ENCODE measurements around the gene CATSPERB. TPM values are rescaled to one million over a fixed set of nuclear protein-coding genes. Genes with fewer than 3 reads are reported as not detected.

CATSPERB gene
- total RNA-seq, 1 donor from 2014 or later, result 5.6 TPM

DNA sequence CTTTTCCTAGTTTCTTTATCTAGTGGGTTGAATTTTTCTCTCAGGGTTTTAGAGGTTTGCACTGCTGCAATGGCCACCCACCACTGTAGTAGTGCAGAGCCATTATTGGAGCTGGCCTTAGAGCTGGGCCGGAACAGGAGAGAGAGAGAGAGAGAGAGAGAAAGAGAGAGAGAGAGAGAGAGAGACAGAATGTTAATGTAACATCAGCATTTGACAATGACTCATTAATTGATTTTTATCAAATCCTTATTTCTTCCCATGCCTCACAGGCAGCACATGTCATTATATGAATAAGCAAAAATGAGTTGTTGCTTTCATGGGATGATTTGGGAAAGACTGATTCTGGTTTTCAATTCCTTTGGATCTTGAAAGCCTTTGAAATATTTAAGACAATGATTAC, 145.5 kb downstream of the CATSPERB start:
- H3K4me3 Mint-ChIP-seq (ENCODE audit: low read depth), result no peak overlapping the region
- no peak for DNase-seq (ENCODE audit: low spot score, unreplicated experiment)
- H3K9me3 Mint-ChIP-seq (ENCODE audit: low read depth), result peaks cover 4% of the 10 kb centered on the region
- no peaks in the 10 kb centered on the region for H3K36me3 Mint-ChIP-seq (ENCODE audit: insufficient read depth)
- no peaks in the 10 kb centered on the region for H3K4me1 Mint-ChIP-seq (ENCODE audit: low read depth)
- peaks cover 3% of the 10 kb centered on the region for H3K27me3 Mint-ChIP-seq
- no peak overlapping the region for H3K27ac Mint-ChIP-seq
- TF ChIP-seq, protein P1, sequence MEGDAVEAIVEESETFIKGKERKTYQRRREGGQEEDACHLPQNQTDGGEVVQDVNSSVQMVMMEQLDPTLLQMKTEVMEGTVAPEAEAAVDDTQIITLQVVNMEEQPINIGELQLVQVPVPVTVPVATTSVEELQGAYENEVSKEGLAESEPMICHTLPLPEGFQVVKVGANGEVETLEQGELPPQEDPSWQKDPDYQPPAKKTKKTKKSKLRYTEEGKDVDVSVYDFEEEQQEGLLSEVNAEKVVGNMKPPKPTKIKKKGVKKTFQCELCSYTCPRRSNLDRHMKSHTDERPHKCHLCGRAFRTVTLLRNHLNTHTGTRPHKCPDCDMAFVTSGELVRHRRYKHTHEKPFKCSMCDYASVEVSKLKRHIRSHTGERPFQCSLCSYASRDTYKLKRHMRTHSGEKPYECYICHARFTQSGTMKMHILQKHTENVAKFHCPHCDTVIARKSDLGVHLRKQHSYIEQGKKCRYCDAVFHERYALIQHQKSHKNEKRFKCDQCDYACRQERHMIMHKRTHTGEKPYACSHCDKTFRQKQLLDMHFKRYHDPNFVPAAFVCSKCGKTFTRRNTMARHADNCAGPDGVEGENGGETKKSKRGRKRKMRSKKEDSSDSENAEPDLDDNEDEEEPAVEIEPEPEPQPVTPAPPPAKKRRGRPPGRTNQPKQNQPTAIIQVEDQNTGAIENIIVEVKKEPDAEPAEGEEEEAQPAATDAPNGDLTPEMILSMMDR (IDR thresholded peaks at IDR 0.05; ENCODE audit: unreplicated experiment), result no peak

DNA sequence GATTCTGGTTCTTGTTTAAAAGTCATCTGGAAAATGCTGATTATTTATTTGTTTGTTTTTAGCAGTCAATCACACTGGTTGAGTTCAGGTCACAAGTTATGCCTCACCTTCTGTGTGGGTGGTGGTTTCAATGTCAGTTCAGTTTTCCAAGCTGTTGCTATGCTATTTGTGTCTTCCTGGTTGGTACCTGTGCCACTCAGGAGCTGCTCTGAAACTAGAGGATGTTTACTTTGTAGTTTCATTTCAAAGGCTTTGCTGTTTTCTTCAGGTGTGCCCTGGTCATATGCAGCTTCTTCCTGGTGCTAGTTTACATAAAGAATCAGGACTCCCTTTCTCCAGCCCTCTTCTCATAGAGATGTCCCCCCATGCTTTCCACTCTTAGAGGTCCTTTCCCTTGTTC, 146.0 kb downstream of the CATSPERB start:
- H3K4me3 Mint-ChIP-seq (ENCODE audit: low read depth), result no peak overlapping the region
- no peaks in the 10 kb centered on the region for H3K4me1 Mint-ChIP-seq (ENCODE audit: low read depth)
- TF ChIP-seq, protein P1 (IDR thresholded peaks at IDR 0.05; ENCODE audit: unreplicated experiment), result no peak
- H3K27ac Mint-ChIP-seq, result no peak overlapping the region
- no peak for DNase-seq (ENCODE audit: low spot score, unreplicated experiment)
- H3K36me3 Mint-ChIP-seq (ENCODE audit: insufficient read depth), result no peaks in the 10 kb centered on the region
- H3K27me3 Mint-ChIP-seq, result peaks cover 8% of the 10 kb centered on the region
- peaks cover 4% of the 10 kb centered on the region for H3K9me3 Mint-ChIP-seq (ENCODE audit: low read depth)

DNA sequence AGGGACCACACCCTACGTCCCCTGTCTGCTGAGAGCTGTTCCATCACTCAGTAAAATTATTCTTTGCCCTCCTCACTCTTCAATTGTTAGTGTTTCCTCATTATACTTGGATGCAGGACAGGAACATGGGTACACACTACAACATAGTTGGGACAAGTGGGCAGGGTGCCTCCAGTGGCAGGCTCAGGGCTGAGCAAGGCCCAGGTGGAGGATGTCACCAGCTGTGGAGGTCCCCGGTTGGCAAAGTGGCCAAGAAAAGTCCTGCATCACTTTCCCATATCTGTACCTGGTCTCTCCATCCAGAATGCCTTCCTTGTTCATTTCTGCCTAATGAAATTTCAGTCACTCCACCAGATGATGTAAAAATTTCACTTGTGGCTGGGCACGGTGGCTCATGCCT, 149.1 kb downstream of the CATSPERB start:
- H3K36me3 Mint-ChIP-seq (ENCODE audit: insufficient read depth), result peaks cover 3% of the 10 kb centered on the region
- TF ChIP-seq, protein P1 (IDR thresholded peaks at IDR 0.05; ENCODE audit: unreplicated experiment), result no peak
- no peak overlapping the region for H3K27ac Mint-ChIP-seq
- H3K4me3 Mint-ChIP-seq (ENCODE audit: low read depth), result no peak overlapping the region
- H3K27me3 Mint-ChIP-seq, result peaks cover 18% of the 10 kb centered on the region
- H3K9me3 Mint-ChIP-seq (ENCODE audit: low read depth), result peaks cover 4% of the 10 kb centered on the region
- DNase-seq (ENCODE audit: low spot score, unreplicated experiment), result no peak
- H3K4me1 Mint-ChIP-seq (ENCODE audit: low read depth), result no peaks in the 10 kb centered on the region

DNA sequence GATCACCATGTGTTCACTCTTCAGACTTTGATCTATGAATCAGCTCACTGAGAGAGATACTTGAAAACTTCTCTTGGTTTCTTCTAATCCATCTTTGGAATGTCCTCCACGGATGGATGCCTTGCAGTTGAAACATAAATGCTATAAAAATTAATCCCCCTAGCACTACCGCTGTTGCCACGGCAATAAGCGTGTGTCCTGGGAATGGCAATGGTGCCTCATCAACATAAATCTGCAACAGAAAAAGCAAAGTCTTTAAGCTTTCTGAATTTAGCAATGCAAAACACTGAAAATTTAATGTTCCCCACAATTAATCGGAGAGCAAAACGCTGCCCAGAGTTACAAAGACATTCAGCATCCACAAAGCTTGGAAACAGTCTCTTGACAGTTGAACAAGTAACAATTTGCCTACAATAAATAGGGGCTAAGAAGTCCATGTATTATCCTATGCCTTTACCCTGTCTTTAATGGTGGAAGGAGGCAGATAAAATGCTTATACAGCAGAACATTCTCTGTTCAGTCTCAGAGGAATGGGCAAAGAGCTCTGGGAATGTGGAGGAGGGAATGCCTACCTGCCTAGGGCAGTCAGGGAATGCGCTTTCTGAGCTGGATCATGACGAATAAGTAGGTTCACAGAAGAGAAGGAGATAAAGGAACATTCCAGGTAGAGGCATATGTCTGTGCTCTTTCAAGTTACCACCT, 150.9 kb downstream of the CATSPERB start:
- Mint-ChIP-seq H3K9me3 (ENCODE audit: low read depth) (peaks cover 4% of the 10 kb centered on the region), H3K27ac (no peak overlapping the region), H3K27me3 (peaks cover 29% of the 10 kb centered on the region), H3K4me3 (ENCODE audit: low read depth) (no peak overlapping the region), H3K4me1 (ENCODE audit: low read depth) (no peaks in the 10 kb centered on the region), H3K36me3 (ENCODE audit: insufficient read depth) (peaks cover 5% of the 10 kb centered on the region)
- TF ChIP-seq, protein P1 (IDR thresholded peaks at IDR 0.05; ENCODE audit: unreplicated experiment), result no peak
- no peak for DNase-seq (ENCODE audit: low spot score, unreplicated experiment)

DNA sequence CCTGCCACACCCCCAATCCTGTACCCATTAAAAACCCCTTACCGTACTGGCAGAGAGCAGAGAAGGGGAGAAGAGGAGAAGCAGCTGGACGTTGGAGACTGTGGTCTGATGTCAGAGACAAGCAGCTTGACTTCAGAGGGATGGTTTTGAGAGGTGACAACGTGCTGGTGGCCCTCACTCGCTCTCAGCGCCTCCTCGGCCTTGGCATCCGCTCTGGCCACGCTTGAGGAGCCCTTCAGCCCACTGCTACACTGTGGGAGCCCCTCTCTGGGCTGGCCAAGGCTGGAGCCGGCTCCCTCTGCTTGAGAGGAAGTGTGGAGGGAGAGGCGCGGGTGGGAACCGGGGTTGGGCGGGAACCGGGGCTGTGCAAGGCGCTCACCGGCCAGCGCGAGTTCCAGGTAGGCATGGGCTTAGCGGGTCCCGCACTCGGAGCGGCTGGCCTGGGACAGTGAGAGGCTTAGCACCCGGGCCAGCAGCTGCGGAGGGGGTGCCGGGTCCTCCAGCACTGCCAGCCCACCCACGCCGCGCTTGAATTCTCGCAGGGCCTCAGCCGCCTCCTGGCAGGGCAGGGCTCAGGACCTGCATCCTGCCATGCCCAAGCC, 154.2 kb downstream of the CATSPERB start:
- no peak overlapping the region for H3K4me3 Mint-ChIP-seq (ENCODE audit: low read depth)
- DNase-seq (ENCODE audit: low spot score, unreplicated experiment), result no peak
- peaks cover 5% of the 10 kb centered on the region for H3K36me3 Mint-ChIP-seq (ENCODE audit: insufficient read depth)
- H3K27ac Mint-ChIP-seq, result no peak overlapping the region
- H3K9me3 Mint-ChIP-seq (ENCODE audit: low read depth), result no peaks in the 10 kb centered on the region
- H3K27me3 Mint-ChIP-seq, result peaks cover 57% of the 10 kb centered on the region
- TF ChIP-seq, protein P1 (IDR thresholded peaks at IDR 0.05; ENCODE audit: unreplicated experiment), result no peak
- peaks cover 4% of the 10 kb centered on the region for H3K4me1 Mint-ChIP-seq (ENCODE audit: low read depth)
